HepG2 (cell line): ENCODE data around the gene LUZP1. TPM values are rescaled to one million over a fixed set of nuclear protein-coding genes. Genes with fewer than 3 reads are reported as not detected.

ENCODE experiments used
- ATAC-seq: fragments of 200-7000 bp; cut with Tn5 transposase; 3 replicates; pipeline ENCODE4 v1.9.1; 2020; ENCODE audit warnings: mild to moderate bottlenecking, moderate library complexity
- BruUV-seq: library from RNA; stranded (reverse); fragments of 400-500 nt; replicated peaks from 2 replicates; lab custom pipeline; 2021; lab: Mats Ljungman, UMichigan
- CTCF ChIA-PET: fragments of 300-600 bp; formaldehyde crosslinking; extraction: SDS; loops from one replicate; lab custom pipeline; 2021; ENCODE audit warnings: low total read pairs, inconsistent platforms, low intra/inter-chr PET ratio; lab: Yijun Ruan, JAX
- POLR2A ChIA-PET: fragments of 350-600 bp; sonication (Branson Sonifier 250); formaldehyde crosslinking; loops from one replicate; lab custom pipeline; 2020; ENCODE audit warnings: antibody characterized with exemption, inconsistent platforms; lab: Yijun Ruan, JAX
- DNase-seq: peaks from one replicate; pipeline ENCODE4 v3.0.0-alpha.2; 2015; ENCODE audit warnings: low spot score
- FAIRE-seq: peaks from 3 replicates; lab custom pipeline; 2011; peaks lifted over from hg19 to GRCh38; lab: Jason Lieb, UNC
- H2AFZ ChIP-seq: one replicate; pipeline ENCODE4 v1.6.1; 2011; ENCODE audit warnings: low read length, inconsistent platforms
- H3K27ac ChIP-seq: fragments of 300-600 bp; 3 replicates; pipeline ENCODE4 v1.8.0; 2011; ENCODE audit warnings: mixed run types, mild to moderate bottlenecking, mixed read lengths, low read length, inconsistent platforms; ENCODE audit not compliant: insufficient read depth; ENCODE audit errors: extremely low read length
- H3K27me3 ChIP-seq, 2 experiments: fragments of 200-600 bp in 1 of 2; 2 replicates in 1 of 2; 3 replicates in 1 of 2; pipeline versions ENCODE4 v1.6.0 to v1.8.0; 2011; ENCODE audit warnings: low read length in 2 of 2, mild to moderate bottlenecking in 2 of 2, moderate library complexity in 2 of 2, inconsistent platforms in 1 of 2; ENCODE audit not compliant: insufficient read depth in 2 of 2, control insufficient read depth in 1 of 2
- H3K36me3 ChIP-seq, 2 experiments: fragments of 200-600 bp in 1 of 2; replicated peaks in 1 of 2; 2 replicates in 1 of 2; 3 replicates in 1 of 2; pipeline versions ENCODE4 v1.5.1 to v1.8.0; 2011; ENCODE audit warnings: low read length in 2 of 2, inconsistent platforms in 1 of 2; ENCODE audit not compliant: insufficient read depth in 2 of 2, control insufficient read depth in 1 of 2
- H3K4me1 ChIP-seq: 2 replicates; pipeline ENCODE4 v1.5.1; 2012; ENCODE audit warnings: low read length, inconsistent platforms; ENCODE audit not compliant: insufficient read depth
- H3K4me2 ChIP-seq: 2 replicates; pipeline ENCODE4 v1.6.0; 2011; ENCODE audit warnings: low read depth, low read length, inconsistent platforms
- H3K4me3 ChIP-seq, 3 experiments: fragments of 200-600 bp in 1 of 3; sonication (generic), shearing (Covaris generic) in 1 of 3; replicated peaks in 1 of 3; 2 replicates each; pipeline ENCODE4 v1.5.1; 2011 to 2016; ENCODE audit warnings: low read length in 3 of 3, inconsistent platforms in 2 of 3, low read depth in 2 of 3, mild to moderate bottlenecking in 2 of 3, control low read depth in 1 of 3, mixed read lengths in 1 of 3; ENCODE audit not compliant: insufficient read depth in 1 of 3
- H3K79me2 ChIP-seq: one replicate; pipeline ENCODE4 v1.6.1; 2011; ENCODE audit warnings: low read length, inconsistent platforms; ENCODE audit not compliant: insufficient read depth
- H3K9ac ChIP-seq: 2 replicates; pipeline ENCODE4 v1.6.0; 2011; ENCODE audit warnings: mild to moderate bottlenecking, low read depth, low read length, inconsistent platforms; ENCODE audit not compliant: insufficient read depth
- H3K9me3 ChIP-seq: 2 replicates; pipeline ENCODE4 v1.5.1; 2012; ENCODE audit warnings: mild to moderate bottlenecking, low read length
- H4K20me1 ChIP-seq: 2 replicates; pipeline ENCODE4 v1.6.0; 2011; ENCODE audit warnings: inconsistent platforms, mild to moderate bottlenecking, low read length, moderate library complexity; ENCODE audit not compliant: insufficient read depth
- E2F2 ChIP-seq: sonication (generic); formaldehyde crosslinking; IDR thresholded peaks from 2 replicates; pipeline ENCODE4 v1.4.0; 2020; ENCODE audit warnings: missing genetic modification reagents, borderline replicate concordance
- KLF13 ChIP-seq: sonication (generic); formaldehyde crosslinking; IDR thresholded peaks from 2 replicates; pipeline ENCODE4 v1.4.0; 2020; ENCODE audit warnings: mild to moderate bottlenecking, missing genetic modification reagents
- MYNN ChIP-seq: sonication (generic); formaldehyde crosslinking; IDR thresholded peaks from 2 replicates; pipeline ENCODE4 v1.4.0; 2020; ENCODE audit warnings: mild to moderate bottlenecking, low read depth, missing genetic modification reagents
- STAT5B ChIP-seq: sonication (generic); formaldehyde crosslinking; IDR thresholded peaks from 2 replicates; pipeline ENCODE4 v1.4.0; 2020; ENCODE audit warnings: missing genetic modification reagents
- TCF7L2 ChIP-seq: IDR thresholded peaks from 2 replicates; pipeline ENCODE4 v1.6.1; 2011; ENCODE audit warnings: mild to moderate bottlenecking, low read depth, low read length, moderate library complexity
- TFE3 ChIP-seq: IDR thresholded peaks from 2 replicates; pipeline ENCODE4 v1.6.1; 2016
- ZBTB38 ChIP-seq: sonication (generic); formaldehyde crosslinking; IDR thresholded peaks from 2 replicates; pipeline ENCODE4 v1.5.1; 2020; ENCODE audit warnings: mild to moderate bottlenecking, missing genetic modification reagents
- ZNF142 ChIP-seq: sonication (generic); formaldehyde crosslinking; IDR thresholded peaks from 2 replicates; pipeline ENCODE4 v1.4.0; 2020; ENCODE audit warnings: missing genetic modification reagents
- ZNF34 ChIP-seq: sonication (generic); formaldehyde crosslinking; IDR thresholded peaks from 2 replicates; pipeline ENCODE4 v1.4.0; 2020; ENCODE audit warnings: mild to moderate bottlenecking, missing genetic modification reagents, borderline replicate concordance
- ZNF512 ChIP-seq: sonication (generic); formaldehyde crosslinking; IDR thresholded peaks from 2 replicates; pipeline ENCODE4 v1.4.0; 2020; ENCODE audit warnings: mild to moderate bottlenecking, missing genetic modification reagents
- ZNF562 ChIP-seq: sonication (generic); formaldehyde crosslinking; IDR thresholded peaks from 2 replicates; pipeline ENCODE4 v1.8.0; 2022; ENCODE audit warnings: missing genetic modification reagents, borderline replicate concordance
- ZNF639 ChIP-seq: conservative IDR thresholded peaks from 2 replicates; pipeline ENCODE4 v1.6.1; 2018; ENCODE audit warnings: missing genetic modification reagents
- ZNF83 ChIP-seq: sonication (generic); formaldehyde crosslinking; IDR thresholded peaks from 2 replicates; pipeline ENCODE4 v1.4.0; 2020; ENCODE audit warnings: missing genetic modification reagents, mild to moderate bottlenecking, borderline replicate concordance
- WGBS: methylation state at CpG from one replicate; pipeline ENCODE4 v1.1.6; 2017; ENCODE audit warnings: low lambda C conversion rate; 5-methylcytosine and 5-hydroxymethylcytosine counted together
- in situ Hi-C: cut with HindIII; loops from 2 replicates; pipeline ENCODE4 v1.10.0; 2017; ENCODE audit warnings: low pct_unique_long_range_greater_than_20kb; ENCODE audit not compliant: extremely low pct_ligation_motif_present
- intact Hi-C: fragments of 100-400 bp; cut with micrococcal nuclease; formaldehyde crosslinking; loops from one replicate; pipeline ENCODE4 v1.10.0; 2022; ENCODE audit not compliant: unreplicated experiment
- polyA plus RNA-seq, 8 experiments: library from polyadenylated mRNA; depleted of rRNA in 3 of 8; stranded (reverse) in 7 of 8; unstranded in 1 of 8; fragments of >200 nt; fragmentation: Illumina TruSeq in 4 of 8; extraction: Trizol in 4 of 8; gene quantifications; 2 replicates each; pipeline versions ENCODE4 v1.2.1 to v1.2.3, GENCODE V29; 2011 to 2016; ENCODE audit warnings: low read depth in 4 of 8, missing spikeins in 1 of 8, mixed read lengths in 1 of 8; ENCODE audit not compliant: insufficient read depth in 1 of 8
- total RNA-seq, 5 experiments: library from RNA; depleted of rRNA; stranded (reverse); fragments of >200 nt; fragmentation: Illumina TruSeq; extraction: Trizol; gene quantifications; 2 replicates each; pipeline ENCODE4 v1.2.3, GENCODE V29; 2016; ENCODE audit warnings: low read depth in 1 of 5

LUZP1 gene
- total and polyA plus RNA-seq, 2 of the 13 experiments (the other 11 are each of a cell fraction or from before 2014, with no cell fraction given), result 6.9 to 12.7 TPM

- ATAC-seq, result no peak
- Histone ChIP-seq H4K20me1 (no peaks in the 10 kb centered on the region), H3K27me3 (peaks cover 1 to 8% of the 10 kb centered on the region in 2 experiments; a peak in 2 of 5 replicates), H3K36me3 (no peaks in the 10 kb centered on the region), H3K9ac (no peak overlapping the region), H3K4me3 (no peak overlapping the region), H3K79me2 (no peaks in the 10 kb centered on the region), H3K9me3 (no peaks in the 10 kb centered on the region), H3K27ac (no peak overlapping the region), H2AFZ (no peak overlapping the region), H3K4me1 (peaks cover 55% of the 10 kb centered on the region), H3K4me2 (no peak overlapping the region)
- in situ Hi-C loops (no loop called here), intact Hi-C loops (no loop called here)
- POLR2A ChIA-PET, result interaction anchor here (2.3 kb wide), 1 partner anchor 8 kb away, joined by 8 read pairs; no protein-coding TSS in a partner anchor
- no TSS peak for BruUV-seq
- CTCF ChIA-PET, result interaction anchor here (3.1 kb wide), 1 partner anchor 81 kb away, joined by 17 read pairs; no protein-coding TSS in a partner anchor
- no peak for DNase-seq
- whole genome bisulfite sequencing, result 24% methylated on average over 2 of the region's 2 CpGs
- FAIRE-seq, result no peak
- TF ChIP-seq ZNF639 (CRISPR knock-in tag) (no peak), ZNF83 (CRISPR knock-in tag) (no peak), TFE3 (no peak), STAT5B (CRISPR knock-in tag) (no peak), ZNF562 (CRISPR knock-in tag) (no peak), TCF7L2 (no peak), ZNF512 (CRISPR knock-in tag) (no peak), E2F2 (CRISPR knock-in tag) (no peak), ZBTB38 (CRISPR knock-in tag) (no peak), ZNF142 (CRISPR knock-in tag) (no peak), MYNN (no peak), ZNF34 (CRISPR knock-in tag) (no peak), KLF13 (no peak)
These were observed 11.2 kb upstream of the LUZP1 start for GRCh38 chr1:23179862-23180261.
